Measurements from ENCODE around the gene TDRD3.

Gene TDRD3

GRCh38 chr13:60427285-60427684, 30.3 kb downstream of the TDRD3 start:
- Histone ChIP-seq H3K27ac (no peak overlapping the region), H3K4me3 (no peak overlapping the region)
- TF ChIP-seq CTCF (IDR thresholded peaks at IDR 0.05): no peak
- DNase-seq (ENCODE audit: low spot score): no peak

- no peak for DNase-seq (ENCODE audit: low spot score)
- TF ChIP-seq CTCF (IDR thresholded peaks at IDR 0.05): peak; percentile 91
- Histone ChIP-seq H3K4me3 (no peak overlapping the region), H3K27ac (no peak overlapping the region)
These were observed 34.2 kb downstream of the TDRD3 start for GRCh38 chr13:60431108-60431700.

- Histone ChIP-seq H3K4me3 (peak overlapping the region; percentile 38), H3K27ac (peak overlapping the region; percentile 1 to 42)
- no peak for TF ChIP-seq CTCF (IDR thresholded peaks at IDR 0.05)
- DNase-seq (ENCODE audit: low spot score): no peak
These were observed 36.5 kb downstream of the TDRD3 start for GRCh38 chr13:60433505-60433904.

- no peak for DNase-seq (ENCODE audit: low spot score)
- Histone ChIP-seq H3K4me3 (no peak overlapping the region), H3K27ac (no peak overlapping the region)
- no peak for TF ChIP-seq CTCF (IDR thresholded peaks at IDR 0.05)
These were observed 38.8 kb downstream of the TDRD3 start for GRCh38 chr13:60435762-60436374.

- Histone ChIP-seq H3K27ac (no peak overlapping the region), H3K4me3 (no peak overlapping the region)
- no peak for DNase-seq (ENCODE audit: low spot score)
- TF ChIP-seq CTCF (IDR thresholded peaks at IDR 0.05): no peak
These were observed 42.2 kb downstream of the TDRD3 start for GRCh38 chr13:60439201-60439600.

GRCh38 chr13:60441761-60442160, 44.7 kb downstream of the TDRD3 start:
- DNase-seq (ENCODE audit: low spot score): no peak
- TF ChIP-seq CTCF (IDR thresholded peaks at IDR 0.05): no peak
- H3K27ac ChIP-seq: no peak overlapping the region
- no peak overlapping the region for H3K4me3 ChIP-seq

- peak; percentile 61 for TF ChIP-seq CTCF (IDR thresholded peaks at IDR 0.05)
- DNase-seq (ENCODE audit: low spot score): no peak
- H3K27ac ChIP-seq: no peak overlapping the region
- H3K4me3 ChIP-seq: no peak overlapping the region
These were observed 52.0 kb downstream of the TDRD3 start for GRCh38 chr13:60448907-60449510.

Measured in coronary artery (tissue), 2 donors.